Common myeloid progenitor, CD34-positive (primary cell): ENCODE results near the gene ROPN1B.

Experiments
- CTCF ChIA-PET: fragments of 350-600 bp; sonication (Branson Sonifier 250); formaldehyde crosslinking; loops from one replicate; lab custom pipeline; 2021; ENCODE audit warnings: antibody characterized with exemption; lab: Charles Lee
- POLR2A ChIA-PET: fragments of 350-600 bp; sonication (Branson Sonifier 250); formaldehyde crosslinking; loops from one replicate; lab custom pipeline; 2021; ENCODE audit warnings: antibody characterized with exemption; lab: Charles Lee
- DNase-seq, 3 donors: peaks; one replicate each; pipeline versions ENCODE4 v3.0.0 to v3.0.0-alpha.2; 2013
- H3K27ac ChIP-seq, 2 experiments: 1 replicate in 1 of 2; 2 replicates in 1 of 2; pipeline ENCODE4 v1.7.0; 2013; ENCODE audit warnings: inconsistent platforms in 2 of 2, low read length in 2 of 2, mild to moderate bottlenecking in 2 of 2, low read depth in 1 of 2, moderate library complexity in 1 of 2; ENCODE audit not compliant: severe bottlenecking in 2 of 2, insufficient read depth in 1 of 2, poor library complexity in 1 of 2
- H3K27me3 ChIP-seq, 5 experiments: replicated peaks in 2 of 5; 1 replicate in 3 of 5; 2 replicates in 2 of 5; pipeline versions ENCODE4 v1.6.1 to v1.7.0; 2013; ENCODE audit warnings: low read length in 4 of 5, mild to moderate bottlenecking in 2 of 5, moderate library complexity in 2 of 5, inconsistent platforms in 1 of 5; ENCODE audit not compliant: insufficient read depth in 5 of 5, control insufficient read depth in 4 of 5
- H3K36me3 ChIP-seq, 4 experiments: 1 replicate in 2 of 4; 2 replicates in 2 of 4; pipeline versions ENCODE4 v1.6.1 to v1.7.0; 2013; ENCODE audit warnings: low read length in 3 of 4, control low read depth in 1 of 4, mild to moderate bottlenecking in 1 of 4; ENCODE audit not compliant: control insufficient read depth in 4 of 4, insufficient read depth in 4 of 4
- H3K4me1 ChIP-seq, 4 experiments: 1 replicate in 3 of 4; 2 replicates in 1 of 4; pipeline versions ENCODE4 v1.6.1 to v1.7.1; 2013; ENCODE audit warnings: low read length in 3 of 4, mild to moderate bottlenecking in 3 of 4, control low read depth in 1 of 4, inconsistent platforms in 1 of 4, moderate library complexity in 1 of 4; ENCODE audit not compliant: control insufficient read depth in 4 of 4, insufficient read depth in 4 of 4; ENCODE audit errors: control extremely low read depth in 1 of 4
- H3K4me3 ChIP-seq, 7 experiments: 1 replicate in 4 of 7; 2 replicates in 3 of 7; pipeline versions ENCODE4 v1.5.1 to v1.7.0; 2013; ENCODE audit warnings: mild to moderate bottlenecking in 7 of 7, low read length in 6 of 7, moderate library complexity in 6 of 7, inconsistent platforms in 2 of 7, low read depth in 2 of 7, control low read depth in 1 of 7; ENCODE audit not compliant: insufficient read depth in 4 of 7, control insufficient read depth in 1 of 7; ENCODE audit errors: extremely low read depth in 1 of 7
- H3K9me3 ChIP-seq, 5 experiments: 1 replicate in 4 of 5; 2 replicates in 1 of 5; pipeline versions ENCODE4 v1.6.1 to v1.7.1; 2013; ENCODE audit warnings: low read length in 4 of 5, mild to moderate bottlenecking in 2 of 5, inconsistent platforms in 1 of 5, low read depth in 1 of 5, moderate library complexity in 1 of 5; ENCODE audit not compliant: control insufficient read depth in 4 of 5, insufficient read depth in 2 of 5; ENCODE audit errors: control extremely low read depth in 1 of 5
- WGBS: methylation state at CpG from one replicate; pipeline ENCODE4 v1.1.5; 2013; ENCODE audit not compliant: insufficient coverage; 5-methylcytosine and 5-hydroxymethylcytosine counted together

The ROPN1B gene

GRCh38 chr3:126004692-126005091 lies 35.7 kb downstream of the ROPN1B start:
- DNase-seq: no peak
- H3K27ac ChIP-seq: no peak overlapping the region
- no peaks in the 10 kb centered on the region for H3K27me3 ChIP-seq
- ChIA-PET CTCF (no interaction called here), POLR2A (interaction anchor here (1.1 kb wide), 1 partner anchor 10 kb away, joined by 3 read pairs; no protein-coding TSS in a partner anchor)
- no peak overlapping the region for H3K4me3 ChIP-seq
- no peaks in the 10 kb centered on the region for H3K4me1 ChIP-seq
- peaks cover 0 to 1% (median 0%) of the 10 kb centered on the region in 5 experiments for H3K9me3 ChIP-seq
- H3K36me3 ChIP-seq: peaks cover 2 to 34% (median 18%) of the 10 kb centered on the region in 4 experiments
- 100% methylated on average over 6 of the region's 7 CpGs for WGBS

DNA sequence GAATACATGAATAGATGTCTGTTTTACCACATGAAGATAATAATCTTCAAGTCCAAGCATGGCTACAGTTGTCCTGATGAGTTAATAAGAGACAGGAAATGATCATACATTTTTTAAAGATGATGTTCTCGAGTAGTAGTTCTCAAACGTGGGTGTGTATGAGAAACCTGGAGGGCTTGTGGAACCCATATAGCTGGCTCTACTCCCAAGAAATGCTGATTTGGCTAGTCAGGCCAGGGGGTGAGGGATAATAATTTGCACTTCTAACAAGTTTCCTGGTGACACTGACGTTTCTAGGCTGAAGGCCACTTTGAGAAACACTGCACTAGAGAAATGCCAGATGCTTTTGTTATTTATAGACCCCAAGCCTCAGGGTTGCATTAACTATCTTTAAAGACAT lies 37.0 kb downstream of the ROPN1B start:
- Histone ChIP-seq H3K9me3 (peaks cover 0 to 3% (median 0%) of the 10 kb centered on the region in 5 experiments), H3K4me3 (no peak overlapping the region), H3K27me3 (no peaks in the 10 kb centered on the region), H3K27ac (no peak overlapping the region), H3K36me3 (peaks cover 6 to 42% (median 22%) of the 10 kb centered on the region in 4 experiments), H3K4me1 (no peaks in the 10 kb centered on the region)
- WGBS: 25% methylated on average over 3 of the region's 3 CpGs
- ChIA-PET CTCF (no interaction called here), POLR2A (interaction anchor here (1.1 kb wide), 1 partner anchor 9 kb away, joined by 3 read pairs; no protein-coding TSS in a partner anchor)
- no peak for DNase-seq

DNA sequence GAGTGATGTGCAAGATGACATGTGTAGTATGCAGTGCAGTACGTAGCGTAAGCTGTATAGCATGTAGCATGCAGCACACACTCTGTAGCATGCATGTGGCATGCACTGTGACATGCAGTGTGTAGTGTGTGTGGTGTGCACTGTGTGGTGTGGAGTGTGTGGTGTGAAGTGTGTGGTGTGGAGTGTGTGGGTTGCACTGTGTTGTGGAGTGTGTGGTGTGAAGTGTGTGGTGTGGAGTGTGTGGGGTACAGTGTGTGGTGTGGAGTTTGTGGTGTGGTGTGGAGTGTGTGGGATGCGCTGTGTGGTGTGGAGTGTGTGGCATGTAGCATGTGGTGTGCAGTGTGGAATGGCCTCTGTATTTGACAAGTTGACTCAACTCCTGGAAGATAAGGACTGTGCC lies 39.2 kb downstream of the ROPN1B start:
- WGBS: 96% methylated on average over 2 of the region's 3 CpGs
- Histone ChIP-seq H3K27ac (no peak overlapping the region), H3K9me3 (peaks cover 0 to 5% (median 0%) of the 10 kb centered on the region in 5 experiments), H3K4me3 (no peak overlapping the region), H3K27me3 (no peaks in the 10 kb centered on the region), H3K4me1 (no peaks in the 10 kb centered on the region), H3K36me3 (peaks cover 9 to 63% (median 25%) of the 10 kb centered on the region in 4 experiments)
- ChIA-PET POLR2A (no interaction called here), CTCF (no interaction called here)
- DNase-seq: no peak

- CTCF ChIA-PET: no interaction called here
- 100% methylated on average over 3 of the region's 3 CpGs for WGBS
- peaks cover 9 to 71% (median 25%) of the 10 kb centered on the region in 4 experiments for H3K36me3 ChIP-seq
Observed at GRCh38 chr3:126009181-126009580, 40.2 kb downstream of the ROPN1B start.

DNA sequence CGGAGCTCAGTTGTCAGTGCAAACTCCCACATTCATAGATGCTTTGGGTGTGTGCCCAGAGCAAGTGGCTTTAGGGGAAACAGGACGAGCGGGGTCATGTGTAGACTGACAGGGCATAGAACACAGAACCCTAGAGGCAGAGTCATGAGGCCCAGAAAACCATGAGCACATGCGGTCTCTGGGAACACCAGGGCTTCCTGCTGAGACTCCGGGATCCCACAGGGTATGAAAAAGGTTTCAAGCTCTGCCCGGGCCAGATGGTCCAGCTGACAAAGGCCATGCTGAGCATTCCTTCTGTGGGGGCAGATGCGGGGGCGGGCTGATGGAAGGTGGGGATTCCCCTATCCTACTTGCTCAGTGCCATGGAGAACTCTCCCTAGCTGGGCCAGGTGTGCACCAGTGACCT lies 44.8 kb downstream of the ROPN1B start:
- peaks cover 7 to 60% (median 18%) of the 10 kb centered on the region in 4 experiments for H3K36me3 ChIP-seq
- no peaks in the 10 kb centered on the region for H3K27me3 ChIP-seq
- WGBS: 93% methylated on average over 7 of the region's 8 CpGs
- H3K9me3 ChIP-seq: peaks cover 0 to 5% (median 0%) of the 10 kb centered on the region in 5 experiments
- POLR2A ChIA-PET: no interaction called here
- no peaks in the 10 kb centered on the region for H3K4me1 ChIP-seq
- DNase-seq: no peak
- no peak overlapping the region for H3K27ac ChIP-seq
- H3K4me3 ChIP-seq: no peak overlapping the region
- CTCF ChIA-PET: interaction anchor here (1.4 kb wide), 1 partner anchor 23 kb away, joined by 4 read pairs; no protein-coding TSS in a partner anchor

More at GRCh38 chr3:126009181-126009580, 40.2 kb downstream of the ROPN1B start:
- no peak overlapping the region for H3K4me3 ChIP-seq
- no peak overlapping the region for H3K27ac ChIP-seq
- H3K9me3 ChIP-seq: peaks cover 0 to 5% (median 0%) of the 10 kb centered on the region in 5 experiments
- POLR2A ChIA-PET: no interaction called here
- H3K27me3 ChIP-seq: no peaks in the 10 kb centered on the region
- no peak for DNase-seq
- no peaks in the 10 kb centered on the region for H3K4me1 ChIP-seq

DNA sequence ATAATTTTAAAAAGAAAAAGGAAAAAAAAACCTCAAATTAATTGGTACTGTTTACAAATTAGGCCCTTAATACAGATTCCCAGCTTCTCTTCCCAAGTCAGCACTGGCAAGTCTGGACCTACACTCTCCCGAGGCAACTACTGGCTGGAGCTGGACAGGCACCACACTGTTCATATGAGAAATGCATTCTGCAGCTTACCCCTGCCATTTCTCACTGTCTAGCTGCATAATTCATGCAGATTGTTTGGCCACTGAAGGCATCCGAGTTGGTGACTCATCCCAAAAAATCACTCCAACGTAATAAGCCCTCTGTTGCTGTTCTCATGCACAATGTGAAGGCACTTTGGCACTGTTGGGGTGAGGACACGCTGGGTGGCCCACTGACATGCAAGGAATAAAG lies 45.3 kb downstream of the ROPN1B start:
- no peak overlapping the region for H3K27ac ChIP-seq
- ChIA-PET POLR2A (no interaction called here), CTCF (interaction anchor here (1.4 kb wide), 1 partner anchor 24 kb away, joined by 4 read pairs; no protein-coding TSS in a partner anchor)
- DNase-seq: no peak
- no peaks in the 10 kb centered on the region for H3K4me1 ChIP-seq
- H3K9me3 ChIP-seq: peaks cover 0 to 5% (median 0%) of the 10 kb centered on the region in 5 experiments
- H3K36me3 ChIP-seq: peaks cover 7 to 57% (median 18%) of the 10 kb centered on the region in 4 experiments
- no peak overlapping the region for H3K4me3 ChIP-seq
- no peaks in the 10 kb centered on the region for H3K27me3 ChIP-seq
- 92% methylated on average over 4 of the region's 4 CpGs for WGBS

DNA sequence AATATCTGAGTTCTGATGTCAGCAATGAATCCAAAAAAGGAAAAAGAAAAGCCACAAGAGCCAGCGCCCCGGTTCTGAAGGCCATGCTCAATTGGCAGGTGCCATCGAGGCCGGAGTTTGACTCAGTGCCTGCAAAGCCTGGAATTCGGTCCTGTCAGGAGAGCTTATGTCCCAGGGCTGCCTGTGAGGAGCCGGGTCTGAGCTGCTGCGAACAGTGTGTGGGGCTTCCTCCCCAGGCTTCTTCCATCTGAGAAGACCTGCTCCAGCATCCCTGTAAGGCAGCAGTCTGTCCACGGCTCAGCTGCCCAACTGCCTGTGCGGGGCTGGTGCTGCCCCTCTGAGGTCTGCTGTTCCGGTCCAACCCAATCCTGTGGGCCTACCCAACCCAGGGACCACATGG lies 46.1 kb downstream of the ROPN1B start:
- Histone ChIP-seq H3K9me3 (peaks cover 0 to 5% (median 0%) of the 10 kb centered on the region in 5 experiments), H3K27me3 (no peaks in the 10 kb centered on the region), H3K27ac (no peak overlapping the region), H3K4me3 (no peak overlapping the region), H3K36me3 (peaks cover 7 to 57% (median 18%) of the 10 kb centered on the region in 4 experiments), H3K4me1 (no peaks in the 10 kb centered on the region)
- ChIA-PET POLR2A (interaction anchor here (1.1 kb wide), 1 partner anchor 10 kb away, joined by 3 read pairs; no protein-coding TSS in a partner anchor), CTCF (interaction anchor here (1.4 kb wide), 1 partner anchor 24 kb away, joined by 4 read pairs; no protein-coding TSS in a partner anchor)
- WGBS: 98% methylated on average over 9 of the region's 10 CpGs
- no peak for DNase-seq
